Measurements from ENCODE around the gene XAGE2.
"Not testable (repeated sequence)": the region's sequence is repeated elsewhere in the genome, so short reads cannot be mapped to it uniquely, and the experiment has no call there.

The XAGE2 gene

DNA sequence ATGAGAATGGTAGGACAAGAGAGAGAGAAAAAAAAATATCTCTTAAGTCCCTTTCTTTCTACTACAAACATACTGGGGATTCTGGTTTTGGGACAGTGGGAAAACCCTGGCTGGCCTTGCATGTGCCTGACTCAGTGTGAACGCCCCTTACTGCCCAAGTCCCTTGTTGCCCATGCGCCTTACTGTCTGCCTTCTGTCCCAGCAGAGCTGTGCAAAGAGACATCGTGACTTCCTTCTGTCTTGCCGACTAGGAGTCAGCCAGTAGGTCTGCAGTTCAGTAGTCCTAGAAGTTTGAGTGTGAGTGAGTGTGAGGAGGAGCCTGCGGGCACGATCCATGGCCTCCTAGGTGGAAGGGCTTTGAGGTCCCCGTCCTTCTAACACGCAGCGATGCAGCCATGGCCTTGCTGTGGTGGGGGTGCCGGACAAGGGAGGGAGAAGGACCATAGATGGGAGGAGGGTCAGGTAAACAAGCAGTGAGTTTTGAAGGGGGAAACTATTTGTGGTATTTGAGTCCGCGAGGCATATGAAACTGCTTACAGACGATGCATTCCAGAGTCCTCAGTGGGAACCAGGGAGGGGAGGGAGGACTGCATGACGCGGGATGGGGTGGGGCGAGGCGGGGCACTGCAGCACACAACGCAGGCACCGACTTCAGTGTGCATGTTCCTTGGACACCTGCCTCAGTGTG, at the start of gene XAGE2:
XAGE2 (plus strand) TSS at position 654 of the 688 bp plus-strand sequence. CDS start 994 bp downstream, outside the sequence.
- H3K4me3 ChIP-seq (ENCODE audit: low read length): no peak within 1 kb of the TSS
- no peaks in the 10 kb centered on the region for H3K27me3 ChIP-seq (ENCODE audit: control insufficient read depth, insufficient read depth, low read length)
- no peak within 1 kb of the TSS for H3K27ac ChIP-seq (ENCODE audit: low read length)
- no peaks in the 10 kb centered on the region for H3K4me1 ChIP-seq (ENCODE audit: control insufficient read depth, low read depth, low read length)
- H3K9ac ChIP-seq (ENCODE audit: low read length): no peak within 1 kb of the TSS
- peaks cover 18% of the 10 kb centered on the region for H3K9me3 ChIP-seq (ENCODE audit: control insufficient read depth, low read depth, low read length)
- H3K36me3 ChIP-seq (ENCODE audit: control insufficient read depth, low read depth, low read length): no peaks in the 10 kb centered on the region

GRCh38 chrX:52337410-52337809, 31.4 kb upstream of the XAGE2 start:
- Histone ChIP-seq H3K4me1 (ENCODE audit: control insufficient read depth, low read depth, low read length) (no peaks in the 10 kb centered on the region), H3K9me3 (ENCODE audit: control insufficient read depth, low read depth, low read length) (peaks cover 24% of the 10 kb centered on the region), H3K4me3 (ENCODE audit: low read length) (no peak overlapping the region), H3K27ac (ENCODE audit: low read length) (no peak overlapping the region), H3K27me3 (ENCODE audit: control insufficient read depth, insufficient read depth, low read length) (no peaks in the 10 kb centered on the region), H3K36me3 (ENCODE audit: control insufficient read depth, low read depth, low read length) (no peaks in the 10 kb centered on the region), H3K9ac (ENCODE audit: low read length) (no peak overlapping the region)

DNA sequence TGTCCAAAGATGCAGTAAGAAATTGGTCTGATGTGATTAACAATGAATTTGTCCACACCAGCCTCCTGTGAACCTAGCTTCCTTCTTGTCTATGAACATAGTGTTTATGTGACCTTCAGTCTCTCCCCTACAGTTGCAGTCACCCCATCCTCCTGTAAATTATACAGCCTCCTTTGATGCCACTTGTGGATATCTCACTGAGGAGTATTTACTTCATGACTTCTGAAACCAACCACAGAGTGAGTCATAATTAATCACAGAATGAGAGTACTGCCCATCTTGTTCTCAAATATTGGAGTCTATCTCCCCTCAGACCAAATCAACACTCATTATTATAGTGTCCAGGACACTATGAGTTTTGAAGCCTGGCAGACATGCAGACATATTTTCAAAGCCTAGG, 27.3 kb upstream of the XAGE2 start:
- H3K27ac ChIP-seq (ENCODE audit: low read length): no peak overlapping the region
- no peaks in the 10 kb centered on the region for H3K36me3 ChIP-seq (ENCODE audit: control insufficient read depth, low read depth, low read length)
- no peak overlapping the region for H3K9ac ChIP-seq (ENCODE audit: low read length)
- H3K4me1 ChIP-seq (ENCODE audit: control insufficient read depth, low read depth, low read length): no peaks in the 10 kb centered on the region
- H3K27me3 ChIP-seq (ENCODE audit: control insufficient read depth, insufficient read depth, low read length): no peaks in the 10 kb centered on the region
- H3K4me3 ChIP-seq (ENCODE audit: low read length): no peak overlapping the region
- H3K9me3 ChIP-seq (ENCODE audit: control insufficient read depth, low read depth, low read length): peaks cover 7% of the 10 kb centered on the region

- H3K9ac ChIP-seq (ENCODE audit: low read length); H3K27me3 ChIP-seq (ENCODE audit: control insufficient read depth, insufficient read depth, low read length); H3K36me3 ChIP-seq (ENCODE audit: control insufficient read depth, low read depth, low read length); H3K9me3 ChIP-seq (ENCODE audit: control insufficient read depth, low read depth, low read length); H3K4me1 ChIP-seq (ENCODE audit: control insufficient read depth, low read depth, low read length); H3K4me3 ChIP-seq (ENCODE audit: low read length); H3K27ac ChIP-seq (ENCODE audit: low read length): not testable (repeated sequence)
Observed at GRCh38 chrX:52343131-52343530, 25.7 kb upstream of the XAGE2 start.

DNA sequence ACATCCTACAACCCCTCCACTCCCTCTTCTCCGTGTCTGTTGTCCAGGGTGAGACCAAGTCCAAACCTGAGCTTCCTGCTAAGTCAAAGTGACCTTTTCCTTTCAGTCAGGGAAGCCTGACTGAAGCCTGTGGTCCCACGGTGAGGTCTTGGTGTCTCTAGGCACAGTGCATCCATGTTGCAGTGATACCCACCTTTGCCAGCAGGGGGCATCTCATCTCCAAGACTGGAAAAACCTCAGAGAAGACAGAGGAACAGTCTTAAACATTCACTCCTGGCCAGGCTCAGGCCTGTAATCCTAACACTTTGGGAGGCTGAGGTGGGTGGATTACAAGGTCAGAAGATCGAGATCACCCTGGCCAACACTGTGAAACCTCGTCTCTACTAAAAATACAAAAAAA, 23.4 kb upstream of the XAGE2 start:
- H3K9ac ChIP-seq (ENCODE audit: low read length); H3K27ac ChIP-seq (ENCODE audit: low read length); H3K9me3 ChIP-seq (ENCODE audit: control insufficient read depth, low read depth, low read length); H3K4me1 ChIP-seq (ENCODE audit: control insufficient read depth, low read depth, low read length); H3K27me3 ChIP-seq (ENCODE audit: control insufficient read depth, insufficient read depth, low read length); H3K36me3 ChIP-seq (ENCODE audit: control insufficient read depth, low read depth, low read length); H3K4me3 ChIP-seq (ENCODE audit: low read length): not testable (repeated sequence)

- Histone ChIP-seq H3K9me3 (ENCODE audit: control insufficient read depth, low read depth, low read length) (peaks cover 7% of the 10 kb centered on the region), H3K4me1 (ENCODE audit: control insufficient read depth, low read depth, low read length) (no peaks in the 10 kb centered on the region), H3K27me3 (ENCODE audit: control insufficient read depth, insufficient read depth, low read length) (no peaks in the 10 kb centered on the region), H3K9ac (ENCODE audit: low read length) (no peak overlapping the region), H3K36me3 (ENCODE audit: control insufficient read depth, low read depth, low read length) (no peaks in the 10 kb centered on the region), H3K4me3 (ENCODE audit: low read length) (no peak overlapping the region), H3K27ac (ENCODE audit: low read length) (no peak overlapping the region)
Observed at GRCh38 chrX:52346174-52347165, 22.4 kb upstream of the XAGE2 start.

GRCh38 chrX:52349681-52350080, 19.1 kb upstream of the XAGE2 start:
- no peaks in the 10 kb centered on the region for H3K36me3 ChIP-seq (ENCODE audit: control insufficient read depth, low read depth, low read length)
- no peak overlapping the region for H3K27ac ChIP-seq (ENCODE audit: low read length)
- H3K9ac ChIP-seq (ENCODE audit: low read length): no peak overlapping the region
- peaks cover 10% of the 10 kb centered on the region for H3K9me3 ChIP-seq (ENCODE audit: control insufficient read depth, low read depth, low read length)
- peaks cover 2% of the 10 kb centered on the region for H3K4me1 ChIP-seq (ENCODE audit: control insufficient read depth, low read depth, low read length)
- no peaks in the 10 kb centered on the region for H3K27me3 ChIP-seq (ENCODE audit: control insufficient read depth, insufficient read depth, low read length)
- no peak overlapping the region for H3K4me3 ChIP-seq (ENCODE audit: low read length)

GRCh38 chrX:52352551-52352950, 16.3 kb upstream of the XAGE2 start:
- H3K27ac ChIP-seq (ENCODE audit: low read length): no peak overlapping the region
- H3K27me3 ChIP-seq (ENCODE audit: control insufficient read depth, insufficient read depth, low read length): no peaks in the 10 kb centered on the region
- peaks cover 2% of the 10 kb centered on the region for H3K4me1 ChIP-seq (ENCODE audit: control insufficient read depth, low read depth, low read length)
- no peaks in the 10 kb centered on the region for H3K36me3 ChIP-seq (ENCODE audit: control insufficient read depth, low read depth, low read length)
- peaks cover 16% of the 10 kb centered on the region for H3K9me3 ChIP-seq (ENCODE audit: control insufficient read depth, low read depth, low read length)
- no peak overlapping the region for H3K4me3 ChIP-seq (ENCODE audit: low read length)
- no peak overlapping the region for H3K9ac ChIP-seq (ENCODE audit: low read length)

GRCh38 chrX:52353838-52354237, 15.0 kb upstream of the XAGE2 start:
- no peaks in the 10 kb centered on the region for H3K36me3 ChIP-seq (ENCODE audit: control insufficient read depth, low read depth, low read length)
- no peak overlapping the region for H3K9ac ChIP-seq (ENCODE audit: low read length)
- H3K4me1 ChIP-seq (ENCODE audit: control insufficient read depth, low read depth, low read length): peaks cover 2% of the 10 kb centered on the region
- H3K9me3 ChIP-seq (ENCODE audit: control insufficient read depth, low read depth, low read length): peaks cover 19% of the 10 kb centered on the region
- H3K4me3 ChIP-seq (ENCODE audit: low read length): no peak overlapping the region
- H3K27ac ChIP-seq (ENCODE audit: low read length): no peak overlapping the region
- H3K27me3 ChIP-seq (ENCODE audit: control insufficient read depth, insufficient read depth, low read length): no peaks in the 10 kb centered on the region

- Histone ChIP-seq H3K27ac (ENCODE audit: low read length) (no peak overlapping the region), H3K9ac (ENCODE audit: low read length) (no peak overlapping the region), H3K9me3 (ENCODE audit: control insufficient read depth, low read depth, low read length) (peaks cover 16% of the 10 kb centered on the region), H3K27me3 (ENCODE audit: control insufficient read depth, insufficient read depth, low read length) (no peaks in the 10 kb centered on the region), H3K36me3 (ENCODE audit: control insufficient read depth, low read depth, low read length) (no peaks in the 10 kb centered on the region), H3K4me3 (ENCODE audit: low read length) (no peak overlapping the region), H3K4me1 (ENCODE audit: control insufficient read depth, low read depth, low read length) (peaks cover 2% of the 10 kb centered on the region)
Observed at GRCh38 chrX:52355108-52355507, 13.7 kb upstream of the XAGE2 start.

DNA sequence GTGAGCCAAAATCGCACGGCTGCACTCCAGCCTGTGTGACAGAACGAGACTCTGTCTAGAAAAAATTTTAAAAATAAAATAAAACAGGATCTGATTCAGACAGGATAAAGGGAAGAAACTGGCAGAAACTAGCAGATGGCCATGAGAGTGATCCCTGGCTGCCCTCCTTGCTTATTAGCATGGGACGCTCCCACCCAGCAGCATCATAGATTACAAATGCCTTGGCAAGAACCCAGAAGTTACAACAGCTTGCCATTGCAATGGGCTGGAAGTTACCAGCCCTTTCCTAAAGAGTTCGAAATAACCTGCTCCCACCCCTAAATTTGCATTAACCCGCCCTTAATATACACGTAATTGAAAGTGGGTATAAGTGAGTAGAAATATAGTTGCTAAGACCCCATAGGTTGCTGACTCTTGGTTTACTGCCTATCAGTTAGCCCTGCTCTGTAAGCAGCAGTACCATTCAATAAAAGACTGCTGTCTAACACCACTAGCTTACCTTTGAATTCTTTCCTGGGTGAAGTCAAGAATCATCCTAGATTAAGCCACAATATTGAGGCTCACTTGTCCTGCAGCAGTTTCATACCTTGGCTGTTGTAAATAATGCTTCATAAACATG, 9.1 kb upstream of the XAGE2 start:
- Histone ChIP-seq H3K9me3 (ENCODE audit: control insufficient read depth, low read depth, low read length) (peaks cover 20% of the 10 kb centered on the region), H3K9ac (ENCODE audit: low read length) (no peak overlapping the region), H3K27me3 (ENCODE audit: control insufficient read depth, insufficient read depth, low read length) (no peaks in the 10 kb centered on the region), H3K27ac (ENCODE audit: low read length) (no peak overlapping the region), H3K4me3 (ENCODE audit: low read length) (no peak overlapping the region), H3K4me1 (ENCODE audit: control insufficient read depth, low read depth, low read length) (no peaks in the 10 kb centered on the region), H3K36me3 (ENCODE audit: control insufficient read depth, low read depth, low read length) (no peaks in the 10 kb centered on the region)

All from iPS-18a (cell line).